ENCODE measurements around the gene GREM2.

DNA sequence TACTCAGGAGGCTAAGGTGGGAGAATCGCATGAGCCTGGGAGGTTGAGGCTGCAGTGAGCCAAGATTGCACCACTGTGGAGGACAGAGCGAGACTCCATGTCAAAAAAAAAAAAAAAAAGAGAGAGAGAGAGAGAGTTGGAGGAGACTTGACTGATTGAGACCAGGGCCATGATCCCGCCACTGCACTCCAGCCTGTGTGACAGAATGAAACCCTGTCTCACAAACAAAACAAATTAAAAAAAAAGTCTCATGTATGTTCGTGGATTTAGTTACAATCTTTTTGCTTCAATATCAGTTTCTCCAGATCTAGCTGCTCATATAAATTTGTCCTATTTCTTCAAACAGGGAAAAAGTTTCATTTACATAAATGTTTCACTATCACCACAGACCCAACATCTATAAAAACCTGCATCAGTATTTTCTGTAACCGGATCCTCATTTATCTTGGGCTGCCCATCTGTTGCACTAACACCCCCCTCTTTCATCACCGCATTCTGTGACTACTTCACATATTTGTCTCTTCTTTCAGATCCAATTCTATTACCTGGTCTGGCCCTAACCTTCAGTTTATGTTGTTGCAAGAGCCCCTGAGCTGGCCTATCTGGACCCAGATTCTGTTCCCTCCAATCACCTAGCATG lies 127.0 kb downstream of the GREM2 start:
- TF ChIP-seq, protein P1, sequence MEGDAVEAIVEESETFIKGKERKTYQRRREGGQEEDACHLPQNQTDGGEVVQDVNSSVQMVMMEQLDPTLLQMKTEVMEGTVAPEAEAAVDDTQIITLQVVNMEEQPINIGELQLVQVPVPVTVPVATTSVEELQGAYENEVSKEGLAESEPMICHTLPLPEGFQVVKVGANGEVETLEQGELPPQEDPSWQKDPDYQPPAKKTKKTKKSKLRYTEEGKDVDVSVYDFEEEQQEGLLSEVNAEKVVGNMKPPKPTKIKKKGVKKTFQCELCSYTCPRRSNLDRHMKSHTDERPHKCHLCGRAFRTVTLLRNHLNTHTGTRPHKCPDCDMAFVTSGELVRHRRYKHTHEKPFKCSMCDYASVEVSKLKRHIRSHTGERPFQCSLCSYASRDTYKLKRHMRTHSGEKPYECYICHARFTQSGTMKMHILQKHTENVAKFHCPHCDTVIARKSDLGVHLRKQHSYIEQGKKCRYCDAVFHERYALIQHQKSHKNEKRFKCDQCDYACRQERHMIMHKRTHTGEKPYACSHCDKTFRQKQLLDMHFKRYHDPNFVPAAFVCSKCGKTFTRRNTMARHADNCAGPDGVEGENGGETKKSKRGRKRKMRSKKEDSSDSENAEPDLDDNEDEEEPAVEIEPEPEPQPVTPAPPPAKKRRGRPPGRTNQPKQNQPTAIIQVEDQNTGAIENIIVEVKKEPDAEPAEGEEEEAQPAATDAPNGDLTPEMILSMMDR (IDR thresholded peaks at IDR 0.05), result no peak
- no peak for TF ChIP-seq RFX5 (IDR thresholded peaks at IDR 0.05)
- no peak for TF ChIP-seq POLR2A (IDR thresholded peaks at IDR 0.05; ENCODE audit: low read length)
- TF ChIP-seq, protein P2, sequence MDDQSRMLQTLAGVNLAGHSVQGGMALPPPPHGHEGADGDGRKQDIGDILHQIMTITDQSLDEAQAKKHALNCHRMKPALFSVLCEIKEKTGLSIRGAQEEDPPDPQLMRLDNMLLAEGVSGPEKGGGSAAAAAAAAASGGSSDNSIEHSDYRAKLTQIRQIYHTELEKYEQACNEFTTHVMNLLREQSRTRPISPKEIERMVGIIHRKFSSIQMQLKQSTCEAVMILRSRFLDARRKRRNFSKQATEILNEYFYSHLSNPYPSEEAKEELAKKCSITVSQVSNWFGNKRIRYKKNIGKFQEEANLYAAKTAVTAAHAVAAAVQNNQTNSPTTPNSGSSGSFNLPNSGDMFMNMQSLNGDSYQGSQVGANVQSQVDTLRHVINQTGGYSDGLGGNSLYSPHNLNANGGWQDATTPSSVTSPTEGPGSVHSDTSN (IDR thresholded peaks at IDR 0.05), result no peak
- no peak for TF ChIP-seq EP300 (IDR thresholded peaks at IDR 0.05)
- no peak for TF ChIP-seq KDM1A (IDR thresholded peaks at IDR 0.05; ENCODE audit: low read depth)
- TF ChIP-seq CEBPB (IDR thresholded peaks at IDR 0.05), result no peak
- TF ChIP-seq, protein P3, sequence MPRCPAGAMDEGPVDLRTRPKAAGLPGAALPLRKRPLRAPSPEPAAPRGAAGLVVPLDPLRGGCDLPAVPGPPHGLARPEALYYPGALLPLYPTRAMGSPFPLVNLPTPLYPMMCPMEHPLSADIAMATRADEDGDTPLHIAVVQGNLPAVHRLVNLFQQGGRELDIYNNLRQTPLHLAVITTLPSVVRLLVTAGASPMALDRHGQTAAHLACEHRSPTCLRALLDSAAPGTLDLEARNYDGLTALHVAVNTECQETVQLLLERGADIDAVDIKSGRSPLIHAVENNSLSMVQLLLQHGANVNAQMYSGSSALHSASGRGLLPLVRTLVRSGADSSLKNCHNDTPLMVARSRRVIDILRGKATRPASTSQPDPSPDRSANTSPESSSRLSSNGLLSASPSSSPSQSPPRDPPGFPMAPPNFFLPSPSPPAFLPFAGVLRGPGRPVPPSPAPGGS (IDR thresholded peaks at IDR 0.05), result no peak
- TF ChIP-seq RNF2 (IDR thresholded peaks at IDR 0.05; ENCODE audit: borderline replicate concordance, low read depth), result no peak
- no peak for TF ChIP-seq RAD21 (conservative IDR thresholded peaks at IDR 0.05 in 1 of 2, IDR thresholded peaks at IDR 0.05 in 1 of 2)
- TF ChIP-seq KDM5A (IDR thresholded peaks at IDR 0.05), result no peak
- no peak for TF ChIP-seq SREBF2 (IDR thresholded peaks at IDR 0.05)
- no peak for TF ChIP-seq ZSCAN20 (CRISPR knock-in tag; IDR thresholded peaks at IDR 0.05)

All from A549 (cell line).